Measurements from ENCODE around the gene DCST2. TPM values are rescaled to one million over a fixed set of nuclear protein-coding genes. Genes with fewer than 3 reads are reported as not detected.

Gene DCST2
- total and polyA plus RNA-seq, 7 donors: 0.04 to 0.56 (median 0.19) TPM; not detected in 2

DNA sequence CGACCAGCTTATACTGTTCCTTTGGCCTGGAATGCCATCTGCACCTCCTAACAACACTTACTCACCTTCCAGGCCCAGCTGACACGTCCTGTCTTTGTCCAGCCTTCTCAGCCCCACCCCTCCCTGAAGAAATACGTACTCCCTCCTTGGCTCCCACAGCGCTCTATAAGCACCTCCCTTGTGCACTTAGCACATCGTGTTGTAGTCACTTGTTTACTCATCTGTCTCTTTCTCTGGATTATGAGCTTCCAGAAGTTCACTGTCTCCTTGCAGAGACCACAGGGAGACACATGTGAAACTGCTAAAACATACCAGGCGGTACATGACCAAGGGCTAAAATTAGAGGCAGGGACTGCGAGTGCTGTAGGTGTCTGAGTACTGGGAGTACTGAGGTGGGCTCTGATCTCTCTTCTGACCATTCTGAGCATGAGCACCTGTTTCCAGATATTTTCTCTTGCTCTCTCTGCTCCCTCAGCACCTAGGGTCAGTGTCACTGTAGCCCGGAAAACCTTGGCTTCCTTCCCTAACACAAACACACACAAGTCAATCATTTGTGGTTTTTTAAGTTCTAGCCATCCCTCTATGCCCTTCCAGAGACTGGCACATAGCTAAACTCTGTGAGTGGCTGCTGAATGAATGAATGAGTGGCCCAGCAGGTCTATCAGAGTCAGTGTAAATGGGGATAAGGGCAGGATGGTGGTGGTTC lies 5.2 kb upstream of the DCST2 start:
- no peaks in the 10 kb centered on the region for H3K36me3 ChIP-seq (ENCODE audit: insufficient read depth in 1 of 2, low read depth in 1 of 2)
- WGBS, 3 donors: 49 to 65% (median 56%) methylated on average over 8 of the region's 8 CpGs
- TF ChIP-seq, protein P1, sequence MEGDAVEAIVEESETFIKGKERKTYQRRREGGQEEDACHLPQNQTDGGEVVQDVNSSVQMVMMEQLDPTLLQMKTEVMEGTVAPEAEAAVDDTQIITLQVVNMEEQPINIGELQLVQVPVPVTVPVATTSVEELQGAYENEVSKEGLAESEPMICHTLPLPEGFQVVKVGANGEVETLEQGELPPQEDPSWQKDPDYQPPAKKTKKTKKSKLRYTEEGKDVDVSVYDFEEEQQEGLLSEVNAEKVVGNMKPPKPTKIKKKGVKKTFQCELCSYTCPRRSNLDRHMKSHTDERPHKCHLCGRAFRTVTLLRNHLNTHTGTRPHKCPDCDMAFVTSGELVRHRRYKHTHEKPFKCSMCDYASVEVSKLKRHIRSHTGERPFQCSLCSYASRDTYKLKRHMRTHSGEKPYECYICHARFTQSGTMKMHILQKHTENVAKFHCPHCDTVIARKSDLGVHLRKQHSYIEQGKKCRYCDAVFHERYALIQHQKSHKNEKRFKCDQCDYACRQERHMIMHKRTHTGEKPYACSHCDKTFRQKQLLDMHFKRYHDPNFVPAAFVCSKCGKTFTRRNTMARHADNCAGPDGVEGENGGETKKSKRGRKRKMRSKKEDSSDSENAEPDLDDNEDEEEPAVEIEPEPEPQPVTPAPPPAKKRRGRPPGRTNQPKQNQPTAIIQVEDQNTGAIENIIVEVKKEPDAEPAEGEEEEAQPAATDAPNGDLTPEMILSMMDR (IDR thresholded peaks at IDR 0.05): no peak
- H3K9me3 ChIP-seq: no peaks in the 10 kb centered on the region
- H3K4me3 ChIP-seq: no peak overlapping the region
- no peaks in the 10 kb centered on the region for H3K4me1 ChIP-seq
- no peaks in the 10 kb centered on the region for H3K27me3 ChIP-seq (ENCODE audit: insufficient read depth in 3 of 3, low read length in 2 of 3)
- no peak for DNase-seq
- intact Hi-C loops (cut with DNase I): no loop called here
- no peak overlapping the region for H3K27ac ChIP-seq
- peak; percentile 31 to 68 (median 53) for ATAC-seq

DNA sequence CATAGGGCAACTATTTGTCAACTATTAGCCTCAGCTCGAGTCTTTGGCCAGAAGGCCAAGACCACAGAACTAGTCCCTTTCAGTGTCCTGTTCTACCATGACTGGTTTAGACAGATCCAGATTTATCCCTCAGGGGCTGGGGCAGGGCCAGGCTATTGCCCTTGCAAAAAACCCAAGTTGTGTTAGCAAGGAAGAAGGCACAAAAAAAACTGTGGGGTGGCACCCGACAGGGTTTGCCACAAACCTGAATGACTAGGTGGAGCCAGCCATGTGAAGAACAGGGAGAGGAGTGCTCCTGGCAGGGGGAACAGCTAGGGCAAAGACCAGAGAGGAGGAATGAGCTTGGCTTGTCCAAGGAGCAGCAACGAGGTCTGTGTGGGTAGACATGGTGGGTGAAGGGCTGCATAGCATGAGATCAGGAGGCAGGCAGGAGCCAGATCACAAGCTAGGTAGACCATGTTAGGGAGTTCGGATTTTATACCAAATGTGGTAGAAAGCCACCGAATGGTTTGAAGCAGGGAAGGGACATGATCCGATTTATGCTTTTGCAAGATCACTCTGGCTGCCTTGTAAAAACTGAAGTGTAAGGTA lies 4.4 kb upstream of the DCST2 start:
- no peaks in the 10 kb centered on the region for H3K9me3 ChIP-seq
- no peaks in the 10 kb centered on the region for H3K4me1 ChIP-seq
- H3K4me3 ChIP-seq: no peak overlapping the region
- H3K27ac ChIP-seq: no peak overlapping the region
- no peaks in the 10 kb centered on the region for H3K27me3 ChIP-seq (ENCODE audit: insufficient read depth in 3 of 3, low read length in 2 of 3)
- ATAC-seq: no peak
- intact Hi-C loops (cut with DNase I): no loop called here
- 83 to 89% (median 86%) methylated on average over 6 of the region's 6 CpGs for WGBS, 3 donors
- TF ChIP-seq, protein P1 (IDR thresholded peaks at IDR 0.05): no peak
- no peak for DNase-seq
- H3K36me3 ChIP-seq (ENCODE audit: insufficient read depth in 1 of 2, low read depth in 1 of 2): no peaks in the 10 kb centered on the region

- H3K27ac ChIP-seq: no peak overlapping the region
- intact Hi-C loops (cut with DNase I): no loop called here
- 84 to 88% (median 85%) methylated on average over 3 of the region's 3 CpGs for WGBS, 3 donors
Observed at GRCh38 chr1:155037043-155037442, 3.5 kb upstream of the DCST2 start.

DNA sequence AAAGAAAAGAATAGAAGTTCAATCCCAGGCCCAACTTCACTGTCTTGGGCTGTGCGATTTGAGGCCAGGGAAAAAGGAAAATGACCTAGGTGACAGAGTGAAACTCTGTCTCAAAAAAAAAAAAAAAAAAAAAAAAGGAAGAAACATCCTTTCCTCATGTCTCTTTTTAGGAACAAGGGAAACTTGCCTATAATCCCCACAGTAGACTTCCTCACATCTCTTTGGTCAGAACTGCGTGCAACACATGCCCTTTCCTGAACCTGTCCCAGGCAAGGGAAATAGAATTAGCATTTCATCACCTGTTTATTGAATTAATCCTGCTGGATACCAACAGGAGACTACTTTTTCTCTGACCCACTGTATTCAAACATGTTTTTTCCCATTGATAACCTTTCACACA lies 2.4 kb upstream of the DCST2 start:
- Histone ChIP-seq H3K27me3 (ENCODE audit: insufficient read depth in 3 of 3, low read length in 2 of 3) (no peaks in the 10 kb centered on the region), H3K4me3 (no peak overlapping the region), H3K27ac (no peak overlapping the region), H3K4me1 (no peaks in the 10 kb centered on the region), H3K36me3 (ENCODE audit: insufficient read depth in 1 of 2, low read depth in 1 of 2) (no peaks in the 10 kb centered on the region), H3K9me3 (no peaks in the 10 kb centered on the region)
- intact Hi-C loops (cut with DNase I): no loop called here
- TF ChIP-seq, protein P1 (IDR thresholded peaks at IDR 0.05): no peak
- DNase-seq (no peak), ATAC-seq (no peak)
- 80 to 85% (median 83%) methylated on average over 2 of the region's 2 CpGs for WGBS, 3 donors

More at GRCh38 chr1:155037043-155037442, 3.5 kb upstream of the DCST2 start:
- no peaks in the 10 kb centered on the region for H3K4me1 ChIP-seq
- no peaks in the 10 kb centered on the region for H3K9me3 ChIP-seq
- no peak overlapping the region for H3K4me3 ChIP-seq
- TF ChIP-seq, protein P1 (IDR thresholded peaks at IDR 0.05): no peak
- no peak for ATAC-seq
- DNase-seq: no peak
- no peaks in the 10 kb centered on the region for H3K27me3 ChIP-seq (ENCODE audit: insufficient read depth in 3 of 3, low read length in 2 of 3)
- no peaks in the 10 kb centered on the region for H3K36me3 ChIP-seq (ENCODE audit: insufficient read depth in 1 of 2, low read depth in 1 of 2)

Data from psoas muscle (tissue), 8 donors.